CD4-positive, alpha-beta T cell (primary cell): ENCODE measurements around the gene PLTP. TPM values are rescaled to one million over a fixed set of nuclear protein-coding genes. Genes with fewer than 3 reads are reported as not detected.

Source experiments
- ATAC-seq: fragments of 200-7000 bp; cut with Tn5 transposase; one replicate; pipeline ENCODE4 v1.10.0; 2022; ENCODE audit warnings: mild to moderate bottlenecking; ENCODE audit not compliant: poor library complexity
- CTCF ChIA-PET: fragments of 350-600 bp; sonication (Branson Sonifier 250); formaldehyde crosslinking; loops from one replicate; lab custom pipeline; 2021; ENCODE audit warnings: antibody characterized with exemption, inconsistent platforms; lab: Charles Lee
- POLR2A ChIA-PET: fragments of 350-600 bp; sonication (Branson Sonifier 250); formaldehyde crosslinking; loops from one replicate; lab custom pipeline; 2021; ENCODE audit warnings: antibody characterized with exemption, inconsistent platforms; lab: Charles Lee
- DNase-seq, 14 experiments: peaks; one replicate each; pipeline ENCODE4 v3.0.0-alpha.2; 2013 to 2020; ENCODE audit warnings: mixed read lengths in 2 of 14
- H3K27ac ChIP-seq, 2 donors: one replicate each; pipeline versions ENCODE4 v1.5.1 to v1.7.0; 2013; ENCODE audit warnings: low read length in 2 of 2, low read depth in 1 of 2, mild to moderate bottlenecking in 1 of 2
- H3K27me3 ChIP-seq, 2 experiments: 1 replicate in 1 of 2; 2 replicates in 1 of 2; pipeline versions ENCODE4 v1.6.1 to v1.7.0; 2013; ENCODE audit warnings: low read length in 2 of 2, control low read depth in 1 of 2, mild to moderate bottlenecking in 1 of 2, moderate library complexity in 1 of 2; ENCODE audit not compliant: insufficient read depth in 2 of 2, control insufficient read depth in 1 of 2
- H3K36me3 ChIP-seq: one replicate; pipeline ENCODE4 v1.6.1; 2013; ENCODE audit warnings: low read length, control low read depth; ENCODE audit not compliant: insufficient read depth
- H3K4me1 ChIP-seq: one replicate; pipeline ENCODE4 v1.6.1; 2013; ENCODE audit warnings: low read length, control low read depth; ENCODE audit not compliant: insufficient read depth
- H3K4me3 ChIP-seq: one replicate; pipeline ENCODE4 v1.5.1; 2013; ENCODE audit warnings: mild to moderate bottlenecking, low read length, moderate library complexity
- H3K9me3 ChIP-seq, 2 experiments: 1 replicate in 1 of 2; 2 replicates in 1 of 2; pipeline versions ENCODE4 v1.6.1 to v1.7.0; 2013; ENCODE audit warnings: low read length in 2 of 2, mild to moderate bottlenecking in 2 of 2, control low read depth in 1 of 2, moderate library complexity in 1 of 2; ENCODE audit not compliant: control insufficient read depth in 1 of 2, insufficient read depth in 1 of 2
- H3K27ac Mint-ChIP-seq: one replicate; pipeline ENCODE4 v1.8.0; 2020; ENCODE audit warnings: mixed read lengths
- H3K27me3 Mint-ChIP-seq: one replicate; pipeline ENCODE4 v1.8.0; 2021; ENCODE audit warnings: mixed read lengths
- H3K36me3 Mint-ChIP-seq: one replicate; pipeline ENCODE4 v1.8.0; 2021; ENCODE audit warnings: low read depth, mixed read lengths
- H3K4me1 Mint-ChIP-seq: one replicate; pipeline ENCODE4 v1.8.0; 2021; ENCODE audit warnings: low read depth, mixed read lengths
- H3K4me3 Mint-ChIP-seq: one replicate; pipeline ENCODE4 v1.8.0; 2020; ENCODE audit warnings: mild to moderate bottlenecking, mixed read lengths
- H3K9me3 Mint-ChIP-seq: one replicate; pipeline ENCODE4 v1.8.0; 2020; ENCODE audit warnings: mixed read lengths
- intact Hi-C, 2 experiments: fragments of 100-400 bp; cut with DNase I in 1 of 2; cut with micrococcal nuclease in 1 of 2; formaldehyde crosslinking; loops; one replicate each; pipeline versions ENCODE4 v1.15.1 to v1.9.0; 2023 to 2025; cut with DNase I, micrococcal nuclease
- total RNA-seq, 174 experiments: library from RNA in 2 of 174; stranded (reverse) in 2 of 174; gene quantifications; one replicate each; pipeline ENCODE4 v1.2.3 and lab custom pipeline; 2021 to 2026
- TF ChIP-seq, protein P1 (sequence below): fragments of 200-600 bp; IDR thresholded peaks from one replicate; pipeline ENCODE4 v1.8.0; 2022; ENCODE audit warnings: antibody characterized with exemption, mild to moderate bottlenecking

PLTP gene
- total RNA-seq, 2 experiments from 2014 or later, result not detected

DNA sequence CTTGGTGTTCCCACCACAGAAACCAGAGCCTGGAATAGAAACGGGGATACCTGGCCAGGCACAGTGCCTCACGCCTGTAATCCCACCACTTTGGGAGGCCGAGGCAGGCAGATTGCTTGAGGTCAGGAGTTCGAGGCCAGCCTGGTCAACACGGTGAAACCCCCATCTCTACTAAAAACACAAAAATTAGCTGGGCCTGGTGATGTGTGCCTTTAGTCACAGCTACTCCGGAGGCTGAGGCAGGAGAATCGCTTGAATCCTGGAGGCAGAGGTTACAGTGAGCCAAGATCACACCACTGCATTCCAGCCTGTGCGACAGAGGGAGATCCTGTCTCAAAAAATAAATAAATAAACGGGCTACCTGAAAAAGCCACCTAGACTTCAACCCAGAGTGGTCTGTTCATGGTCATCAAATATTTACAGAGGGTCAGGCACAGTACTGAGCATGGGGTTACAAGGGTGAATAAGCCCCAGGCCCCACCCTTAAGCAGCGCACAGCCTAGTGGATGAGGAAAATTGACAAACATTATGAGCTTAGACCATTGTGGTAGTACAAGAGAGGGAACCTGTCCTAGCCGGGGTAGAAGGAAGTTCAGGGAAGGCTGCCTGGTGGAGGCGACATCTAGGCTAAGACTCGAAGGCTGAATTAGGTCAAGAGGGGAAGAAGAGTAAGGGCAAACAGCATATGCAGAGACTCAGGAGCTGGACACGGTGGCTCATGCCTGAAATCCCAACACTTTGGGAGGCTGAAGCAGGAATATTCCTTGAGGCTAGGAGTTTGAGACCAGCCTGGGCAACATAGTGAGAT is 15.3 kb upstream of the PLTP start:
- TF ChIP-seq, protein P1, sequence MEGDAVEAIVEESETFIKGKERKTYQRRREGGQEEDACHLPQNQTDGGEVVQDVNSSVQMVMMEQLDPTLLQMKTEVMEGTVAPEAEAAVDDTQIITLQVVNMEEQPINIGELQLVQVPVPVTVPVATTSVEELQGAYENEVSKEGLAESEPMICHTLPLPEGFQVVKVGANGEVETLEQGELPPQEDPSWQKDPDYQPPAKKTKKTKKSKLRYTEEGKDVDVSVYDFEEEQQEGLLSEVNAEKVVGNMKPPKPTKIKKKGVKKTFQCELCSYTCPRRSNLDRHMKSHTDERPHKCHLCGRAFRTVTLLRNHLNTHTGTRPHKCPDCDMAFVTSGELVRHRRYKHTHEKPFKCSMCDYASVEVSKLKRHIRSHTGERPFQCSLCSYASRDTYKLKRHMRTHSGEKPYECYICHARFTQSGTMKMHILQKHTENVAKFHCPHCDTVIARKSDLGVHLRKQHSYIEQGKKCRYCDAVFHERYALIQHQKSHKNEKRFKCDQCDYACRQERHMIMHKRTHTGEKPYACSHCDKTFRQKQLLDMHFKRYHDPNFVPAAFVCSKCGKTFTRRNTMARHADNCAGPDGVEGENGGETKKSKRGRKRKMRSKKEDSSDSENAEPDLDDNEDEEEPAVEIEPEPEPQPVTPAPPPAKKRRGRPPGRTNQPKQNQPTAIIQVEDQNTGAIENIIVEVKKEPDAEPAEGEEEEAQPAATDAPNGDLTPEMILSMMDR, result no peak
- intact Hi-C loops, result no loop called here
- POLR2A ChIA-PET, result interaction anchor here (0.8 to 1.2 kb wide), 2 partner anchors 8 to 36 kb away, joined by 3 to 7 read pairs; partner anchors contain the start of genes CTSA, NEURL2 and PCIF1
- H3K4me3 Mint-ChIP-seq, result no peak overlapping the region
- H3K36me3 ChIP-seq, result no peaks in the 10 kb centered on the region
- H3K9me3 ChIP-seq, result no peaks in the 10 kb centered on the region
- no peaks in the 10 kb centered on the region for H3K27me3 Mint-ChIP-seq
- H3K4me3 ChIP-seq, result no peak overlapping the region
- H3K27me3 ChIP-seq, result no peaks in the 10 kb centered on the region
- H3K27ac Mint-ChIP-seq, result no peak overlapping the region
- H3K4me1 ChIP-seq, result peaks cover 3% of the 10 kb centered on the region
- H3K9me3 Mint-ChIP-seq, result no peaks in the 10 kb centered on the region
- DNase-seq, result no peak
- no peaks in the 10 kb centered on the region for H3K36me3 Mint-ChIP-seq
- H3K4me1 Mint-ChIP-seq, result peaks cover 4% of the 10 kb centered on the region
- no peak for ATAC-seq
- CTCF ChIA-PET, result no interaction called here
- no peak overlapping the region for H3K27ac ChIP-seq

DNA sequence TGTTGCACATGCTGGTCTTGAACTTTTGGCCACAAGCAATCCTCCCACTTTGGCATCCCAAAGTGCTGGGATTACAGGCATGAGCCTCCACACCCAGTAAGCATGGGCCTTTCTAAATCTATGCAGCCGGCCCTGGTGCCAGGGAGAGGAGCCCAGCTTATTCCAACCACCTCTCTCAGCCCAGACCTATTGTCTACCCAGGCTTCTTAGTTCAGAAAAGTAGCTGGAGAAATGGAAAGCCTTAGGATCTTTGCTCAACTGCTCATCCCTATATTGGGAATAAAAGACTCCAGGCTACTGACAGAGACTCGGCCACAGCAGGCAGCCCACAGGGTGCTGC is 14.7 kb upstream of the PLTP start:
- no peak overlapping the region for H3K4me3 Mint-ChIP-seq
- no peak for DNase-seq
- no peaks in the 10 kb centered on the region for H3K27me3 Mint-ChIP-seq
- CTCF ChIA-PET, result no interaction called here
- POLR2A ChIA-PET, result interaction anchor here (0.6 to 1.2 kb wide), 2 partner anchors 8 to 1006 kb away, joined by 3 to 7 read pairs; partner anchors contain the start of gene PCIF1
- H3K36me3 ChIP-seq, result no peaks in the 10 kb centered on the region
- H3K36me3 Mint-ChIP-seq, result no peaks in the 10 kb centered on the region
- H3K4me1 ChIP-seq, result peaks cover 3% of the 10 kb centered on the region
- TF ChIP-seq, protein P1, result no peak
- intact Hi-C loops, result no loop called here
- H3K4me3 ChIP-seq, result no peak overlapping the region
- no peaks in the 10 kb centered on the region for H3K9me3 Mint-ChIP-seq
- H3K27ac Mint-ChIP-seq, result no peak overlapping the region
- no peaks in the 10 kb centered on the region for H3K9me3 ChIP-seq
- H3K27ac ChIP-seq, result no peak overlapping the region
- H3K27me3 ChIP-seq, result no peaks in the 10 kb centered on the region
- H3K4me1 Mint-ChIP-seq, result peaks cover 4% of the 10 kb centered on the region
- ATAC-seq, result no peak

DNA sequence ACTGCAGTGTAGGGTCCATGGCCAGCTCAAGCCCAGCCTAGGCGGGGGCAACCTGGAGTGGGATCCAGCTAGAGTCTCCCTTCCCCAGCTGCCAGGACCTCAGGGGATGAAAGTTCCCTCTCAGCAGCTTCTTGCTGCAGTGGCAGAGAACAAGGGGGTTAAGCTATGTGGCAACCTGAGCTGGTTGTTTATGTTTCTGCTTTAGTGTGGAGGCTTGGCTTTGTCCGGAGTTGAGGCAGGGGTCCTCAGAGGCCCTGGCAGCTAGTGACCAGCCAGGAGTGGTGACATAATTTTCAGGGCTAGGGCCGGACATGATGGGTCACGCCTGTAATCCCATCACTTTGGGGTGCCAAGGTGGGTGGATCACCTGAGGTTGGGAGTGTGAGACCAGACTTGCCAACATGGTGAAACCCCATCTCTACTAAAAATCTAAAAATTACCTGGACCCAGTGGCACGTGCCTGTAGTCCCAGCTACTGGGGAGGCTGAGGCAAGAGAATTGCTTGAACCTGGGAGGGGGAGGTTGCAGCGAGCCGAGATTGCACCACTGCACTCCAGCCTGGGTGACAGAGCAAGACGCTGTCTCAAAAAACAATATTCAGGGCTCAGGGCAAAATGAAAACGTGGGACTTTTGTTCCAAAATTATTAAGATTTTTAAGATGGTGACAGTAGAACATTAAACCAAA is 14.0 kb upstream of the PLTP start:
- POLR2A ChIA-PET, result interaction anchor here (0.6 to 3.3 kb wide), 5 partner anchors 8 to 1005 kb away, joined by 3 to 20 read pairs (median 6); partner anchors contain the start of genes CTSA, NEURL2, PCIF1 and ZSWIM1
- H3K27me3 ChIP-seq, result no peaks in the 10 kb centered on the region
- H3K9me3 Mint-ChIP-seq, result no peaks in the 10 kb centered on the region
- intact Hi-C loops, result no loop called here
- peaks cover 3% of the 10 kb centered on the region for H3K4me1 ChIP-seq
- CTCF ChIA-PET, result no interaction called here
- H3K4me3 Mint-ChIP-seq, result no peak overlapping the region
- no peak overlapping the region for H3K4me3 ChIP-seq
- no peak overlapping the region for H3K27ac ChIP-seq
- H3K9me3 ChIP-seq, result no peaks in the 10 kb centered on the region
- no peaks in the 10 kb centered on the region for H3K36me3 Mint-ChIP-seq
- no peak for DNase-seq
- H3K27ac Mint-ChIP-seq, result no peak overlapping the region
- H3K4me1 Mint-ChIP-seq, result peaks cover 4% of the 10 kb centered on the region
- H3K36me3 ChIP-seq, result no peaks in the 10 kb centered on the region
- TF ChIP-seq, protein P1, result no peak
- ATAC-seq, result no peak
- H3K27me3 Mint-ChIP-seq, result no peaks in the 10 kb centered on the region
